ENCODE data around the gene FIG4. TPM values are rescaled to one million over a fixed set of nuclear protein-coding genes. Genes with fewer than 3 reads are reported as not detected.

The FIG4 gene
- polyA plus RNA-seq, 1 donor (not counting 4 experiments of a cell fraction or from before 2014, with no cell fraction given) = 12.8 TPM

- dilution Hi-C loops (cut with MboI; ENCODE audit: extremely low pct_ligation_motif_present, low sequenced_read_pairs) = no loop called here
- H3K9me1 ChIP-seq (ENCODE audit: control insufficient read depth, extremely low read depth, insufficient read depth, low read length) = no peaks in the 10 kb centered on the region
- H3K4me3 ChIP-seq (ENCODE audit: control insufficient read depth in 2 of 3, extremely low read depth in 1 of 3, insufficient read depth in 2 of 3, low read depth in 1 of 3, low read length in 3 of 3) = no peak overlapping the region
- no peak overlapping the region for H3K27ac ChIP-seq (ENCODE audit: control insufficient read depth, insufficient read depth, low read length)
- no peak overlapping the region for H2AFZ ChIP-seq (ENCODE audit: control insufficient read depth, low read length)
- DNase-seq (ENCODE audit: low read depth, low spot score) (no peak), FAIRE-seq (no peak)
- TF ChIP-seq EZH2 (IDR thresholded peaks at IDR 0.05; ENCODE audit: low read length) = no peak
- TF ChIP-seq CTCF (optimal IDR thresholded peaks at IDR 0.05 in 1 of 3, IDR thresholded peaks at IDR 0.05 in 1 of 3, conservative IDR thresholded peaks at IDR 0.05 in 1 of 3; ENCODE audit: extremely low read depth in 1 of 3, insufficient read depth in 2 of 3, low read length in 3 of 3) = no peak
- no peak overlapping the region for H3K9ac ChIP-seq (ENCODE audit: control insufficient read depth, extremely low read depth, insufficient read depth, low read length)
- no peaks in the 10 kb centered on the region for H3K79me2 ChIP-seq (ENCODE audit: control insufficient read depth, insufficient read depth, low read length)
- no peaks in the 10 kb centered on the region for H3K27me3 ChIP-seq (ENCODE audit: control insufficient read depth, extremely low read depth, insufficient read depth, low read length)
- no peak overlapping the region for H3K4me2 ChIP-seq (ENCODE audit: control insufficient read depth, extremely low read depth, insufficient read depth, low read depth, low read length)
- no peaks in the 10 kb centered on the region for H3K36me3 ChIP-seq (ENCODE audit: control insufficient read depth in 2 of 2, extremely low read depth in 1 of 2, insufficient read depth in 2 of 2, low read length in 2 of 2)
- H3K4me1 ChIP-seq (ENCODE audit: control insufficient read depth, extremely low read depth, insufficient read depth, low read length) = no peaks in the 10 kb centered on the region
- H3K9me3 ChIP-seq (ENCODE audit: control insufficient read depth, low read depth, low read length) = no peaks in the 10 kb centered on the region
- no peaks in the 10 kb centered on the region for H4K20me1 ChIP-seq (ENCODE audit: control insufficient read depth, extremely low read depth, insufficient read depth, low read length)
Measured at GRCh38 chr6:109767961-109768360, 76.9 kb downstream of the FIG4 start.

- FAIRE-seq (no peak), DNase-seq (ENCODE audit: low read depth, low spot score) (no peak)
- Histone ChIP-seq H3K79me2 (ENCODE audit: control insufficient read depth, insufficient read depth, low read length) (no peaks in the 10 kb centered on the region), H3K9ac (ENCODE audit: control insufficient read depth, extremely low read depth, insufficient read depth, low read length) (no peak overlapping the region), H3K4me2 (ENCODE audit: control insufficient read depth, extremely low read depth, insufficient read depth, low read depth, low read length) (no peak overlapping the region), H3K4me3 (ENCODE audit: control insufficient read depth in 2 of 3, extremely low read depth in 1 of 3, insufficient read depth in 2 of 3, low read depth in 1 of 3, low read length in 3 of 3) (no peak overlapping the region), H4K20me1 (ENCODE audit: control insufficient read depth, extremely low read depth, insufficient read depth, low read length) (no peaks in the 10 kb centered on the region), H3K9me1 (ENCODE audit: control insufficient read depth, extremely low read depth, insufficient read depth, low read length) (no peaks in the 10 kb centered on the region), H3K36me3 (ENCODE audit: control insufficient read depth in 2 of 2, extremely low read depth in 1 of 2, insufficient read depth in 2 of 2, low read length in 2 of 2) (no peaks in the 10 kb centered on the region), H3K9me3 (ENCODE audit: control insufficient read depth, low read depth, low read length) (no peaks in the 10 kb centered on the region), H3K4me1 (ENCODE audit: control insufficient read depth, extremely low read depth, insufficient read depth, low read length) (no peaks in the 10 kb centered on the region), H2AFZ (ENCODE audit: control insufficient read depth, low read length) (no peak overlapping the region), H3K27me3 (ENCODE audit: control insufficient read depth, extremely low read depth, insufficient read depth, low read length) (no peaks in the 10 kb centered on the region), H3K27ac (ENCODE audit: control insufficient read depth, insufficient read depth, low read length) (no peak overlapping the region)
- no peak for TF ChIP-seq EZH2 (IDR thresholded peaks at IDR 0.05; ENCODE audit: low read length)
- no peak for TF ChIP-seq CTCF (optimal IDR thresholded peaks at IDR 0.05 in 1 of 3, IDR thresholded peaks at IDR 0.05 in 1 of 3, conservative IDR thresholded peaks at IDR 0.05 in 1 of 3; ENCODE audit: extremely low read depth in 1 of 3, insufficient read depth in 2 of 3, low read length in 3 of 3)
- dilution Hi-C loops (cut with MboI; ENCODE audit: extremely low pct_ligation_motif_present, low sequenced_read_pairs) = no loop called here
Measured at GRCh38 chr6:109768485-109768884, 77.4 kb downstream of the FIG4 start.
